BE2C (cell line): ENCODE results near the gene CD248.

Experiments
- DNase-seq: peaks from one replicate; pipeline ENCODE4 v3.0.0-alpha.2; 2020
- H3K27me3 ChIP-seq: fragments of 250-450 bp; sonication (Bioruptor Pico); 2 replicates; pipeline ENCODE4 v1.5.1; 2020; ENCODE audit warnings: mild to moderate bottlenecking
- H3K36me3 ChIP-seq: fragments of 250-450 bp; sonication (Bioruptor Pico); 2 replicates; pipeline ENCODE4 v1.5.1; 2020; ENCODE audit warnings: mild to moderate bottlenecking
- H3K4me1 ChIP-seq: fragments of 250-450 bp; sonication (Bioruptor Pico); 2 replicates; pipeline ENCODE4 v1.5.1; 2020
- H3K4me3 ChIP-seq: 2 replicates; pipeline ENCODE4 v1.5.1; 2011; ENCODE audit warnings: low read depth, low read length
- H3K9me3 ChIP-seq: fragments of 250-450 bp; sonication (Bioruptor Pico); 2 replicates; pipeline ENCODE4 v1.5.1; 2020
- TF ChIP-seq, protein P1 (sequence below): IDR thresholded peaks from 2 replicates; pipeline ENCODE4 v1.5.1; 2012; ENCODE audit warnings: mild to moderate bottlenecking, low read depth, low read length

Gene CD248

DNA sequence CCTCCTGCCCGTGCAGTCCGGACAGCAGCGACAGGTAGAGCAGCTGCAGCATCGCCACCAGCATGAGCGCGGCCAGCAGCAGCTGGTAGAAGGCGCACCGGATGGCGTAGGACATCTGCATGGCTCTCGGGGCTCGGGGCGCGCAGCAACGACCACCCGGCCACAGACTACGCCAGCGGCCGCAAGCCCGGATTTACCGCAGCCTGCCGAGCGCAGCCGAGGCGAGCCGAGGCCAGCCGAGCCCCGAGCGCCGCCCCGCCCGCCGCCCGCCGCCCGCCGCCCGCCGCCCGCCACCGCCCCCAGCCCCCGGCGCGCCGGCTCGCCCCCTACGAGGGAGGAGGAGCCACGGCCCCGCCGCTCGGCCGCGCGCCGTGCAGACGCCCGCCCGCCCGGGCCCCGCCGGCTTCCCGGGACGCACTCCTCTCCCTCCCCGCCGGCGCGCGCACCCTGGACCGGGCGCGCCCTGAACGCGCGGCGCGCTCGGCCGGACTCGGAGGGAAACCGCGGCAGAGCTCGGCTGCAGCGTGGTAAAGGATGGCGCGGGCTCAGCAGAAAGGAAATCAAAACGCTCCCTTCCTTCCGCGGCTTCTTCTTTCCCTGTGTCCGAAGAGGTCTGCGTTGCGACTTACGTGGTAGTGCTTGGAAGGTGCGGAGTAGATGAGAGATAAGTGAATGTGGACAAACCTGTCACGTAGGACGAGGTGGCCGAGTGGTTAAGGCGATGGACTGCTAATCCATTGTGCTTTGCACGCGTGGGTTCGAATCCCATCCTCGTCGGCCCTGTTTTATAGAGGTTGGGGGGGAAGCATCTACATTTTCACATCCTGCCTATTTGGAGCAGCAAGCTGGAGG lies 30.8 kb upstream of the CD248 start, which contains the start of gene B4GAT1:
B4GAT1 (minus strand) TSS at position 205 of the 852 bp plus-strand sequence; CDS start at position 121, 84 bp downstream.
- TF ChIP-seq, protein P1, sequence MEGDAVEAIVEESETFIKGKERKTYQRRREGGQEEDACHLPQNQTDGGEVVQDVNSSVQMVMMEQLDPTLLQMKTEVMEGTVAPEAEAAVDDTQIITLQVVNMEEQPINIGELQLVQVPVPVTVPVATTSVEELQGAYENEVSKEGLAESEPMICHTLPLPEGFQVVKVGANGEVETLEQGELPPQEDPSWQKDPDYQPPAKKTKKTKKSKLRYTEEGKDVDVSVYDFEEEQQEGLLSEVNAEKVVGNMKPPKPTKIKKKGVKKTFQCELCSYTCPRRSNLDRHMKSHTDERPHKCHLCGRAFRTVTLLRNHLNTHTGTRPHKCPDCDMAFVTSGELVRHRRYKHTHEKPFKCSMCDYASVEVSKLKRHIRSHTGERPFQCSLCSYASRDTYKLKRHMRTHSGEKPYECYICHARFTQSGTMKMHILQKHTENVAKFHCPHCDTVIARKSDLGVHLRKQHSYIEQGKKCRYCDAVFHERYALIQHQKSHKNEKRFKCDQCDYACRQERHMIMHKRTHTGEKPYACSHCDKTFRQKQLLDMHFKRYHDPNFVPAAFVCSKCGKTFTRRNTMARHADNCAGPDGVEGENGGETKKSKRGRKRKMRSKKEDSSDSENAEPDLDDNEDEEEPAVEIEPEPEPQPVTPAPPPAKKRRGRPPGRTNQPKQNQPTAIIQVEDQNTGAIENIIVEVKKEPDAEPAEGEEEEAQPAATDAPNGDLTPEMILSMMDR, result no peak
- Histone ChIP-seq H3K4me1 (no peaks in the 10 kb centered on the region; the same call in 1 of the 2 replicates), H3K27me3 (no peaks in the 10 kb centered on the region), H3K36me3 (no peaks in the 10 kb centered on the region), H3K4me3 (peak within 1 kb of the TSS; percentile 97), H3K9me3 (no peaks in the 10 kb centered on the region)
- DNase-seq, result peak; percentile 87

- DNase-seq, result no peak
- Histone ChIP-seq H3K4me3 (peak overlapping the region; percentile 97), H3K9me3 (no peaks in the 10 kb centered on the region), H3K27me3 (no peaks in the 10 kb centered on the region), H3K36me3 (no peaks in the 10 kb centered on the region), H3K4me1 (no peaks in the 10 kb centered on the region; the same call in 1 of the 2 replicates)
- TF ChIP-seq, protein P1, result no peak
These were observed 29.9 kb upstream of the CD248 start for GRCh38 chr11:66346476-66347424.

GRCh38 chr11:66345316-66345649 lies 28.4 kb upstream of the CD248 start:
- Histone ChIP-seq H3K27me3 (no peaks in the 10 kb centered on the region), H3K9me3 (no peaks in the 10 kb centered on the region), H3K36me3 (peaks cover 8% of the 10 kb centered on the region; the same call in 1 of the 2 replicates), H3K4me1 (no peaks in the 10 kb centered on the region; the same call in 1 of the 2 replicates), H3K4me3 (peak overlapping the region; percentile 97)
- TF ChIP-seq, protein P1, result no peak
- DNase-seq, result no peak

- Histone ChIP-seq H3K4me1 (no peaks in the 10 kb centered on the region; the same call in 1 of the 2 replicates), H3K27me3 (no peaks in the 10 kb centered on the region), H3K4me3 (peak within 1 kb of the TSS; percentile 97), H3K36me3 (peaks cover 8% of the 10 kb centered on the region; the same call in 1 of the 2 replicates), H3K9me3 (no peaks in the 10 kb centered on the region)
- peak; percentile 98 for DNase-seq
- TF ChIP-seq, protein P1, result no peak
These were observed 27.9 kb upstream of the CD248 start, which contains the start of gene BRMS1 for GRCh38 chr11:66344550-66345315. Gene BRMS1, minus strand, starts transcription at chr11:66345104. Its CDS starts 2,870 bp downstream, at chr11:66342234.

- no peak for DNase-seq
- Histone ChIP-seq H3K4me3 (no peak overlapping the region), H3K36me3 (peaks cover 11% of the 10 kb centered on the region; the same call in 1 of the 2 replicates), H3K4me1 (no peaks in the 10 kb centered on the region; the same call in 1 of the 2 replicates), H3K9me3 (no peaks in the 10 kb centered on the region), H3K27me3 (no peaks in the 10 kb centered on the region)
- TF ChIP-seq, protein P1, result no peak
These were observed 26.3 kb upstream of the CD248 start for GRCh38 chr11:66343176-66343575.
